IMR-90 (cell line): Measurements from ENCODE around the gene KLRC3. TPM values are rescaled to one million over a fixed set of nuclear protein-coding genes. Genes with fewer than 3 reads are reported as not detected.

Source experiments
- ATAC-seq: fragments of 200-7000 bp; cut with Tn5 transposase; 2 replicates; pipeline ENCODE4 v1.9.1; 2020; ENCODE audit warnings: low read depth, mild to moderate bottlenecking, moderate library complexity
- BruUV-seq: library from RNA; stranded (reverse); fragments of 400-500 nt; replicated peaks from 2 replicates; lab custom pipeline; 2021; lab: Mats Ljungman, UMichigan
- CTCF ChIA-PET: fragments of 300-600 bp; formaldehyde crosslinking; extraction: SDS; loops from one replicate; lab custom pipeline; 2021; ENCODE audit warnings: antibody characterized with exemption; lab: Yijun Ruan, JAX
- POLR2A ChIA-PET: fragments of 300-600 bp; sonication (Branson Sonifier 250); formaldehyde crosslinking; loops from one replicate; lab custom pipeline; 2022; ENCODE audit warnings: antibody characterized with exemption; ENCODE audit not compliant: unreplicated experiment; lab: Charles Lee
- DNase-seq: peaks from one replicate; pipeline ENCODE4 v3.0.0; 2013
- H2AFZ ChIP-seq: replicated peaks from 2 replicates; pipeline ENCODE3; 2013; ENCODE audit warnings: low read length, mild to moderate bottlenecking; ENCODE audit not compliant: poor library complexity
- H2AK5ac ChIP-seq: 2 replicates; pipeline ENCODE4 v1.6.1; 2013; ENCODE audit warnings: low read depth, low read length, inconsistent platforms
- H2AK9ac ChIP-seq: replicated peaks from 2 replicates; pipeline ENCODE3; 2013; ENCODE audit warnings: mild to moderate bottlenecking, low read depth, low read length, moderate library complexity; ENCODE audit not compliant: poor library complexity
- H2BK120ac ChIP-seq: 2 replicates; pipeline ENCODE4 v1.6.1; 2013; ENCODE audit warnings: low read depth, low read length, inconsistent platforms
- H2BK15ac ChIP-seq: 3 replicates; pipeline ENCODE4 v1.6.1; 2013; ENCODE audit warnings: low read depth, low read length, inconsistent platforms
- H2BK20ac ChIP-seq: 2 replicates; pipeline ENCODE4 v1.6.1; 2013; ENCODE audit warnings: low read depth, mild to moderate bottlenecking, inconsistent platforms, low read length, moderate library complexity
- H2BK5ac ChIP-seq: 2 replicates; pipeline ENCODE4 v1.6.1; 2013; ENCODE audit warnings: mild to moderate bottlenecking, low read depth, low read length, inconsistent platforms; ENCODE audit not compliant: poor library complexity, severe bottlenecking
- H3K14ac ChIP-seq: replicated peaks from 2 replicates; pipeline ENCODE4 v1.6.1; 2013; ENCODE audit warnings: low read depth, low read length, inconsistent platforms
- H3K18ac ChIP-seq: 2 replicates; pipeline ENCODE4 v1.6.1; 2013; ENCODE audit warnings: low read depth, low read length, control low read depth
- H3K23ac ChIP-seq: 2 replicates; pipeline ENCODE4 v1.6.1; 2013; ENCODE audit warnings: low read depth, low read length, inconsistent platforms
- H3K27ac ChIP-seq: 2 replicates; pipeline ENCODE4 v1.5.1; 2013; ENCODE audit warnings: mild to moderate bottlenecking, control low read depth, low read length; ENCODE audit not compliant: insufficient read depth
- H3K27me3 ChIP-seq: 2 replicates; pipeline ENCODE4 v1.6.1; 2013; ENCODE audit warnings: low read length; ENCODE audit not compliant: control insufficient read depth, insufficient read depth
- H3K36me3 ChIP-seq: 2 replicates; pipeline ENCODE4 v1.6.1; 2013; ENCODE audit warnings: low read length, mixed read lengths; ENCODE audit not compliant: control insufficient read depth, insufficient read depth
- H3K4ac ChIP-seq: 2 replicates; pipeline ENCODE4 v1.6.1; 2013; ENCODE audit warnings: low read depth, low read length, inconsistent platforms
- H3K4me1 ChIP-seq: 2 replicates; pipeline ENCODE4 v1.6.1; 2013; ENCODE audit warnings: low read length, mixed read lengths; ENCODE audit not compliant: control insufficient read depth, insufficient read depth
- H3K4me2 ChIP-seq: 2 replicates; pipeline ENCODE4 v1.6.1; 2013; ENCODE audit warnings: low read depth, mild to moderate bottlenecking, control low read depth, low read length, moderate library complexity
- H3K4me3 ChIP-seq: 2 replicates; pipeline ENCODE4 v1.5.1; 2013; ENCODE audit warnings: low read depth, mild to moderate bottlenecking, control low read depth, low read length, moderate library complexity; ENCODE audit not compliant: insufficient read depth
- H3K56ac ChIP-seq: 2 replicates; pipeline ENCODE4 v1.6.1; 2013; ENCODE audit warnings: low read length, inconsistent platforms; ENCODE audit not compliant: insufficient read depth; ENCODE audit errors: extremely low read depth
- H3K79me1 ChIP-seq, 2 experiments: 2 replicates each; pipeline ENCODE4 v1.6.1; 2013; ENCODE audit warnings: low read length in 2 of 2, inconsistent platforms in 1 of 2, low read depth in 1 of 2
- H3K9ac ChIP-seq: 2 replicates; pipeline ENCODE4 v1.6.1; 2013; ENCODE audit warnings: low read depth, low read length, control low read depth
- H3K9me1 ChIP-seq: 2 replicates; pipeline ENCODE4 v1.6.1; 2013; ENCODE audit warnings: low read length, inconsistent platforms; ENCODE audit not compliant: insufficient read depth
- H3K9me3 ChIP-seq: 2 replicates; pipeline ENCODE4 v1.6.1; 2013; ENCODE audit warnings: low read length; ENCODE audit not compliant: control insufficient read depth, insufficient read depth
- H4K20me1 ChIP-seq: 2 replicates; pipeline ENCODE4 v1.6.1; 2013; ENCODE audit warnings: low read length, inconsistent platforms; ENCODE audit not compliant: insufficient read depth
- H4K5ac ChIP-seq: 2 replicates; pipeline ENCODE4 v1.6.1; 2013; ENCODE audit warnings: mild to moderate bottlenecking, low read depth, low read length, control low read depth
- H4K8ac ChIP-seq, 2 experiments: 2 replicates each; pipeline ENCODE4 v1.6.1; 2013; ENCODE audit warnings: low read depth in 2 of 2, low read length in 2 of 2, control low read depth in 1 of 2, inconsistent platforms in 1 of 2
- H4K91ac ChIP-seq: 2 replicates; pipeline ENCODE4 v1.6.1; 2013; ENCODE audit warnings: low read depth, low read length, inconsistent platforms; ENCODE audit not compliant: insufficient read depth
- BHLHE40 ChIP-seq: fragments of 150-350 bp; IDR thresholded peaks from 2 replicates; pipeline ENCODE4 v1.6.1; 2016; ENCODE audit warnings: mild to moderate bottlenecking, low read depth, low read length
- MAZ ChIP-seq: IDR thresholded peaks from 2 replicates; pipeline ENCODE4 v1.6.1; 2012; ENCODE audit warnings: low read depth, mild to moderate bottlenecking, low read length, improper control_type of control experiment, moderate library complexity, borderline replicate concordance
- RCOR1 ChIP-seq: IDR thresholded peaks from 2 replicates; pipeline ENCODE4 v1.6.1; 2012; ENCODE audit warnings: mild to moderate bottlenecking, low read length, improper control_type of control experiment; ENCODE audit not compliant: insufficient replicate concordance
- WGBS, 2 experiments: methylation state at CpG; one replicate each; pipeline versions ENCODE4 v1.1.5 to v1.1.7; 2013; ENCODE audit warnings: missing lambda C conversion rate in 2 of 2; ENCODE audit not compliant: insufficient read length in 1 of 2; ENCODE audit errors: extremely low coverage in 2 of 2; 5-methylcytosine and 5-hydroxymethylcytosine counted together
- dilution Hi-C: fragments of 300-500 bp; cut with HindIII; formaldehyde crosslinking; loops from one replicate; pipeline ENCODE4 v1.14.3; 2018; ENCODE audit warnings: low sequenced_read_pairs; ENCODE audit not compliant: unreplicated experiment
- in situ Hi-C: fragments of 300-500 bp; cut with MboI; formaldehyde crosslinking; loops from 3 replicates; pipeline ENCODE4 v1.14.3; 2019; ENCODE audit warnings: low sequenced_read_pairs, inconsistent platforms, mixed read lengths
- intact Hi-C: fragments of 100-400 bp; cut with micrococcal nuclease; formaldehyde crosslinking; loops from 2 replicates; pipeline ENCODE4 v1.10.0; 2022
- polyA plus RNA-seq, 3 experiments: library from polyadenylated mRNA; depleted of rRNA; stranded (reverse); fragments of >200 nt; gene quantifications; 2 replicates each; pipeline ENCODE4 v1.2.3, GENCODE V29; 2012; ENCODE audit warnings: low replicate concordance in 1 of 3
- total RNA-seq: library from RNA; depleted of rRNA; stranded (reverse); fragments of >200 nt; gene quantifications from 2 replicates; pipeline ENCODE4 v1.2.3, GENCODE V29; 2012

The KLRC3 gene
- total and polyA plus RNA-seq, 2 of the 4 experiments (the other 2 are of a cell fraction), result not detected

DNA sequence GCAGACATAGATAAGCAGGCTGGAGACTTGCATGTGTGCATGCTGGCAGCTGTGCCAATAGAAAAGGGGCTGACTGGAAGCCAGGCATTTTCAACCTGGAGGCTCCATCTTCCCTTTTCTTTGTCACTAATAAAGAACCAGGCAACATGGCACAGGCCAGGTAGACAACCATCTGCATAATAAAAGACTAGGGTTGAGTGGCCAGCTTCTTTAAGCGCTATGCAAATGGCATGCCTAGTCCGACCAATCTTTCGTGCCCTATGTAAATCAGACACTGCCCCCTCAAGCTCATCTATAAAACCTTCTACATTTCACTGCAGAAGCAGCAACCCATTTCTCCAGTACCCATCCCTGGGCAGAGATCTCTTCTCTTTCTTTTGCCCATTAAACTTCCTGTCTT is 37.4 kb upstream of the KLRC3 start:
- ChIA-PET CTCF (no interaction called here), POLR2A (no interaction called here)

More for the DNA sequence above, 37.4 kb upstream of the KLRC3 start:
- Histone ChIP-seq H2AK9ac (no peak overlapping the region), H4K20me1 (no peaks in the 10 kb centered on the region), H3K4me1 (no peaks in the 10 kb centered on the region), H3K23ac (no peak overlapping the region), H2BK20ac (no peak overlapping the region), H4K8ac (no peak overlapping the region), H3K9ac (no peak overlapping the region), H3K9me1 (no peaks in the 10 kb centered on the region), H4K91ac (no peak overlapping the region), H3K79me1 (no peaks in the 10 kb centered on the region), H2BK15ac (no peak overlapping the region), H3K27me3 (peaks cover 2% of the 10 kb centered on the region; the same call in 1 of the 2 replicates), H4K5ac (no peak overlapping the region), H2BK120ac (no peak overlapping the region), H3K4me3 (no peak overlapping the region), H3K18ac (no peak overlapping the region), H2AK5ac (no peak overlapping the region), H3K4me2 (no peak overlapping the region), H2AFZ (no peak overlapping the region), H3K4ac (no peak overlapping the region), H3K36me3 (no peaks in the 10 kb centered on the region), H3K56ac (no peak overlapping the region), H3K14ac (no peak overlapping the region), H3K27ac (no peak overlapping the region), H3K9me3 (peaks cover 6% of the 10 kb centered on the region), H2BK5ac (no peak overlapping the region)
- DNase-seq, result no peak
- no peak for ATAC-seq
- intact Hi-C loops (loop anchor here (10.0 kb wide), 1 partner anchor 53 kb away; the partner anchor contains the start of gene KLRC4), in situ Hi-C loops (no loop called here), dilution Hi-C loops (no loop called here)
- TF ChIP-seq MAZ (no peak), RCOR1 (no peak), BHLHE40 (no peak)
- BruUV-seq, result no TSS peak
- no CpG with 5 or more reads among the region's 3 CpGs for WGBS, 2 experiments
